B cell (primary cell): ENCODE data around the gene ZMYND10. TPM values are rescaled to one million over a fixed set of nuclear protein-coding genes. Genes with fewer than 3 reads are reported as not detected.

ENCODE experiments used
- ATAC-seq: fragments of 200-7000 bp; cut with Tn5 transposase; one replicate; pipeline ENCODE4 v1.10.0; 2021; ENCODE audit warnings: low read depth, mild to moderate bottlenecking, moderate number of reproducible peaks, moderate library complexity
- CTCF ChIA-PET: fragments of 350-600 bp; sonication (Branson Sonifier 250); formaldehyde crosslinking; loops from one replicate; lab custom pipeline; 2021; ENCODE audit warnings: antibody characterized with exemption, inconsistent platforms; lab: Charles Lee
- POLR2A ChIA-PET: fragments of 350-600 bp; sonication (Branson Sonifier 250); formaldehyde crosslinking; loops from one replicate; lab custom pipeline; 2021; ENCODE audit warnings: antibody characterized with exemption; lab: Charles Lee
- DNase-seq: peaks from one replicate; pipeline ENCODE4 v3.0.0; 2013
- H2AFZ ChIP-seq: 2 replicates; pipeline ENCODE4 v1.6.1; 2012; ENCODE audit warnings: mild to moderate bottlenecking, low read depth, low read length; ENCODE audit not compliant: insufficient read depth, poor library complexity, severe bottlenecking
- H3K27ac ChIP-seq, 2 donors: 1 replicate in 1 of 2; 2 replicates in 1 of 2; pipeline ENCODE4 v1.5.1; 2012 to 2013; ENCODE audit warnings: low read length in 2 of 2, mild to moderate bottlenecking in 2 of 2, moderate library complexity in 1 of 2
- H3K27me3 ChIP-seq, 4 experiments: fragments of 200-600 bp in 1 of 4; sonication (generic) in 1 of 4; replicated peaks in 1 of 4; 1 replicate in 2 of 4; 2 replicates in 2 of 4; pipeline versions ENCODE4 v1.6.1 to v1.7.0; 2013 to 2016; ENCODE audit warnings: low read length in 3 of 4, mild to moderate bottlenecking in 2 of 4, mixed read lengths in 1 of 4, moderate library complexity in 1 of 4; ENCODE audit not compliant: insufficient read depth in 4 of 4, control insufficient read depth in 3 of 4; ENCODE audit errors: control extremely low read depth in 1 of 4
- H3K36me3 ChIP-seq, 2 experiments: replicated peaks in 1 of 2; 1 replicate in 1 of 2; 2 replicates in 1 of 2; pipeline versions ENCODE4 v1.6.1 to v1.7.1; 2013; ENCODE audit warnings: low read length in 1 of 2; ENCODE audit not compliant: insufficient read depth in 2 of 2, control insufficient read depth in 1 of 2; ENCODE audit errors: control extremely low read depth in 1 of 2, extremely low read depth in 1 of 2
- H3K4me1 ChIP-seq, 2 donors: fragments of 200-600 bp in 1 of 2; sonication (generic) in 1 of 2; 1 replicate in 1 of 2; 2 replicates in 1 of 2; pipeline versions ENCODE4 v1.5.1 to v1.6.1; 2013 to 2017; ENCODE audit warnings: low read length in 2 of 2; ENCODE audit not compliant: control insufficient read depth in 2 of 2, insufficient read depth in 2 of 2
- H3K4me2 ChIP-seq: replicated peaks from 2 replicates; pipeline ENCODE3; 2012; ENCODE audit warnings: mild to moderate bottlenecking, low read depth, low read length; ENCODE audit not compliant: poor library complexity, severe bottlenecking
- H3K4me3 ChIP-seq, 5 experiments: fragments of 200-600 bp in 1 of 5; sonication (generic) in 1 of 5; 1 replicate in 3 of 5; 2 replicates in 2 of 5; pipeline versions ENCODE4 v1.5.1 to v1.7.0; 2011 to 2016; ENCODE audit warnings: low read length in 4 of 5, mild to moderate bottlenecking in 4 of 5, low read depth in 2 of 5, control low read depth in 1 of 5, moderate library complexity in 1 of 5; ENCODE audit not compliant: insufficient read depth in 1 of 5; ENCODE audit errors: control extremely low read depth in 1 of 5, extremely low read depth in 1 of 5
- H3K79me2 ChIP-seq: fragments of 200-600 bp; sonication (generic); one replicate; pipeline ENCODE4 v1.6.0; 2016; ENCODE audit warnings: low read length; ENCODE audit not compliant: control insufficient read depth, insufficient read depth
- H3K9ac ChIP-seq: fragments of 200-600 bp; sonication (generic); 2 replicates; pipeline ENCODE4 v1.6.1; 2017; ENCODE audit warnings: mild to moderate bottlenecking, low read length, moderate library complexity
- H3K9me3 ChIP-seq, 3 donors: one replicate each; pipeline versions ENCODE4 v1.6.1 to v1.7.1; 2013; ENCODE audit warnings: low read length in 2 of 3; ENCODE audit not compliant: control insufficient read depth in 2 of 3, insufficient read depth in 1 of 3; ENCODE audit errors: control extremely low read depth in 1 of 3
- H4K20me1 ChIP-seq: 2 replicates; pipeline ENCODE4 v1.6.0; 2012; ENCODE audit warnings: mild to moderate bottlenecking, low read length; ENCODE audit not compliant: insufficient read depth, control insufficient read depth, poor library complexity, severe bottlenecking
- H3K27ac Mint-ChIP-seq: one replicate; pipeline ENCODE4 v1.8.0; 2021; ENCODE audit warnings: mixed read lengths
- H3K27me3 Mint-ChIP-seq: one replicate; pipeline ENCODE4 v1.8.0; 2021; ENCODE audit warnings: mixed read lengths
- H3K4me1 Mint-ChIP-seq: one replicate; pipeline ENCODE4 v1.8.0; 2021; ENCODE audit warnings: mixed read lengths
- H3K4me3 Mint-ChIP-seq: one replicate; pipeline ENCODE4 v1.8.0; 2021; ENCODE audit warnings: mixed read lengths
- H3K9me3 Mint-ChIP-seq: one replicate; pipeline ENCODE4 v1.8.0; 2022; ENCODE audit warnings: mixed read lengths; ENCODE audit not compliant: insufficient read depth
- EZH2 ChIP-seq: IDR thresholded peaks from 2 replicates; pipeline ENCODE4 v1.6.1; 2012; ENCODE audit warnings: borderline replicate concordance, low read depth, mild to moderate bottlenecking, moderate library complexity, low read length; ENCODE audit not compliant: insufficient read depth, poor library complexity, severe bottlenecking
- WGBS: methylation state at CpG from one replicate; pipeline ENCODE4 v1.1.5; 2013; ENCODE audit warnings: missing lambda C conversion rate; ENCODE audit not compliant: insufficient coverage; 5-methylcytosine and 5-hydroxymethylcytosine counted together
- intact Hi-C: fragments of 100-400 bp; cut with micrococcal nuclease; formaldehyde crosslinking; loops from one replicate; pipeline ENCODE4 v1.10.0; 2022
- polyA plus RNA-seq: library from polyadenylated mRNA; depleted of rRNA; stranded (reverse); fragments of >200 nt; gene quantifications from 2 replicates; pipeline ENCODE4 v1.2.3, GENCODE V29; 2012
- total RNA-seq, 2 donors: library from RNA; stranded (reverse); fragments of 120-200 nt in 1 of 2; gene quantifications; 1 replicate in 1 of 2; 2 replicates in 1 of 2; pipeline versions ENCODE4 v1.2.3 to v1.2.4, GENCODE V29; 2013 to 2022
- TF ChIP-seq, protein P1 (sequence below): fragments of 200-600 bp; IDR thresholded peaks from one replicate; pipeline ENCODE4 v1.8.0; 2022; ENCODE audit warnings: antibody characterized with exemption, mild to moderate bottlenecking

ZMYND10 gene
- total and polyA plus RNA-seq, 2 donors (not counting 1 experiment from before 2014, with no cell fraction given): 1.8 to 2.4 TPM

DNA sequence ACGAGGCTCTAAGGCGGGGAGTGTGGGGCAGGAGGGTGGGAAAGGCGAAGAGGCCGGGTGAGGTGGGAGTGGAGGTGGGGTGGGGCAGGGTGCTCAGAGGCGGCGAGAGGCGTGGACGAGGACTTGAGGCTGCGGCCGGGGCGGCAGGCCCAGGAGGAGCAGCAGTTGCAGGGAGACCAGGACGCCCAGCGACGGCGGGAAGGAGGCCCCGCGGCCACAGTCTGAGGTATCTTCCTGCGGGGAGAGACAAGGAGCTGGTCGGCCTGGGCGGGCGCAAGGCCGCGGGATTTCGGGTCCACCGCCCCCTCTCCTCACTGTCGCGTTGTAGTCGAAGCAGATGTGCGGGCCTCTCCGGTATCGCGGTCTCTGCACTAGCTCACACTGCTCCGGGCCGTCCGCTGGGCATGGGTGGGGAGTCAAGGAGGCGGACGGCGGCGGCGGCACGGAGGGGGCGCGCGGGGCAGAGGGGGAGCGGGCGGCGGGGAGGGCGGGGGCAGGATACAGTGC is 19.1 kb upstream of the ZMYND10 start:
- H3K9ac ChIP-seq: peak overlapping the region; percentile 81
- H3K27ac ChIP-seq: no peak overlapping the region
- H3K4me3 ChIP-seq: peak overlapping the region in 4 of 5 experiments; percentile 78 to 84 (median 82)
- H4K20me1 ChIP-seq: no peaks in the 10 kb centered on the region
- H3K27me3 ChIP-seq: peaks cover 0 to 3% (median 0%) of the 10 kb centered on the region in 4 experiments
- ATAC-seq (peak; percentile 10), DNase-seq (no peak)
- H3K4me1 ChIP-seq: peaks cover 13 to 25% of the 10 kb centered on the region in 2 donors
- peak overlapping the region; percentile 91 for H2AFZ ChIP-seq
- no peak for TF ChIP-seq EZH2
- TF ChIP-seq, protein P1, sequence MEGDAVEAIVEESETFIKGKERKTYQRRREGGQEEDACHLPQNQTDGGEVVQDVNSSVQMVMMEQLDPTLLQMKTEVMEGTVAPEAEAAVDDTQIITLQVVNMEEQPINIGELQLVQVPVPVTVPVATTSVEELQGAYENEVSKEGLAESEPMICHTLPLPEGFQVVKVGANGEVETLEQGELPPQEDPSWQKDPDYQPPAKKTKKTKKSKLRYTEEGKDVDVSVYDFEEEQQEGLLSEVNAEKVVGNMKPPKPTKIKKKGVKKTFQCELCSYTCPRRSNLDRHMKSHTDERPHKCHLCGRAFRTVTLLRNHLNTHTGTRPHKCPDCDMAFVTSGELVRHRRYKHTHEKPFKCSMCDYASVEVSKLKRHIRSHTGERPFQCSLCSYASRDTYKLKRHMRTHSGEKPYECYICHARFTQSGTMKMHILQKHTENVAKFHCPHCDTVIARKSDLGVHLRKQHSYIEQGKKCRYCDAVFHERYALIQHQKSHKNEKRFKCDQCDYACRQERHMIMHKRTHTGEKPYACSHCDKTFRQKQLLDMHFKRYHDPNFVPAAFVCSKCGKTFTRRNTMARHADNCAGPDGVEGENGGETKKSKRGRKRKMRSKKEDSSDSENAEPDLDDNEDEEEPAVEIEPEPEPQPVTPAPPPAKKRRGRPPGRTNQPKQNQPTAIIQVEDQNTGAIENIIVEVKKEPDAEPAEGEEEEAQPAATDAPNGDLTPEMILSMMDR: no peak
- 17% methylated on average over 48 of the region's 48 CpGs for WGBS
- peaks cover 26% of the 10 kb centered on the region for H3K4me1 Mint-ChIP-seq
- no peaks in the 10 kb centered on the region for H3K9me3 ChIP-seq
- intact Hi-C loops: loop anchor here (1.0 to 2.0 kb wide), 4 partner anchors 14 to 253 kb away; partner anchors contain the start of genes CYB561D2, HEMK1, MAPKAPK3 and NPRL2
- ChIA-PET POLR2A (interaction anchor here (0.6 to 2.8 kb wide), 7 partner anchors 14 to 1021 kb away, joined by 3 to 13 read pairs (median 6); partner anchors contain the start of genes CYB561D2, HEMK1, NPRL2 and RASSF1), CTCF (interaction anchor here (1.2 to 3.3 kb wide), 4 partner anchors 12 to 178 kb away, joined by 5 to 27 read pairs (median 6); partner anchors contain the start of genes CYB561D2 and NPRL2)
- H3K27me3 Mint-ChIP-seq: peaks cover 4% of the 10 kb centered on the region
- H3K9me3 Mint-ChIP-seq: no peaks in the 10 kb centered on the region
- H3K4me2 ChIP-seq: peak overlapping the region; percentile 96
- no peaks in the 10 kb centered on the region for H3K79me2 ChIP-seq
- H3K4me3 Mint-ChIP-seq: peak overlapping the region; percentile 91
- H3K27ac Mint-ChIP-seq: peak overlapping the region; percentile 59
- no peaks in the 10 kb centered on the region for H3K36me3 ChIP-seq

DNA sequence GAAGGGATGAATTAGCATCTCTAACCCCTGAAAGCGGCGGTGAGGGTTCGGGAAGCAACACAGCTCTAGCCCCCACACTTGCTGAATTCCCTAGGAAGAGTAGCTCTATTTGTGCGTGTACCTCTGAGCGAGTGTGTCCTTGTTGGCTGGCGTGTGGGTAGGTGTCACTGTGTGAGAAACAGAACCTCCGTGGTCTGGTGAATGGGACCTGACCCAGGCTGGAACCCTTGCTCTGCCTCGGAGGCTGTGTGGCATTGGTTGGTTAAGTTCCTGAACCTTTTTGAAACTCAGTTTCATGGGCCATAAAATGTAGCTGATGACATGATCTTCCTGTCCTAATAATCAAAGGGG is 14.2 kb upstream of the ZMYND10 start:
- peaks cover 5 to 22% of the 10 kb centered on the region in 2 experiments for H3K36me3 ChIP-seq
- no peaks in the 10 kb centered on the region for H3K27me3 ChIP-seq
- 61% methylated on average over 4 of the region's 8 CpGs for WGBS
- intact Hi-C loops: loop anchor here (1.0 to 2.0 kb wide), 8 partner anchors 8 to 1025 kb away; partner anchors contain the start of genes HEMK1, HYAL3, IFRD2 and MANF
- peak overlapping the region in 1 of 2 donors; percentile 30 for H3K27ac ChIP-seq
- peaks cover 31 to 46% of the 10 kb centered on the region in 2 donors for H3K4me1 ChIP-seq
- H3K4me1 Mint-ChIP-seq: peaks cover 52% of the 10 kb centered on the region
- H4K20me1 ChIP-seq: peaks cover 44% of the 10 kb centered on the region
- H3K4me3 ChIP-seq: peak overlapping the region in 4 of 5 experiments; percentile 15 to 93 (median 51)
- H3K9ac ChIP-seq: peak overlapping the region; percentile 12
- peak overlapping the region; percentile 96 for H3K27ac Mint-ChIP-seq
- no peak for TF ChIP-seq EZH2
- TF ChIP-seq, protein P1: no peak
- ChIA-PET CTCF (interaction anchor here (0.9 to 5.2 kb wide), 2 partner anchors 12 to 68 kb away, joined by 3 to 27 read pairs; no protein-coding TSS in a partner anchor), POLR2A (interaction anchor here (1.3 to 1.6 kb wide), 3 partner anchors 9 to 22 kb away, joined by 4 to 8 read pairs (median 6); partner anchors contain the start of genes CYB561D2 and NPRL2)
- no peaks in the 10 kb centered on the region for H3K9me3 Mint-ChIP-seq
- H2AFZ ChIP-seq: peak overlapping the region; percentile 80
- peak overlapping the region; percentile 94 for H3K4me2 ChIP-seq
- DNase-seq (no peak), ATAC-seq (peak; percentile 15)
- H3K27me3 Mint-ChIP-seq: no peaks in the 10 kb centered on the region
- no peaks in the 10 kb centered on the region for H3K9me3 ChIP-seq
- peaks cover 46% of the 10 kb centered on the region for H3K79me2 ChIP-seq
- peak overlapping the region; percentile 99 for H3K4me3 Mint-ChIP-seq
